GM20000 (cell line): Measurements from ENCODE around the gene TNS3.

ENCODE experiments used
- DNase-seq: peaks from one replicate; pipeline ENCODE4 v3.0.0; 2012; ENCODE audit warnings: low spot score
- CTCF ChIP-seq: IDR thresholded peaks from 2 replicates; pipeline ENCODE4 v1.5.1; 2012; ENCODE audit warnings: mild to moderate bottlenecking, control low read depth; ENCODE audit errors: extremely low read depth, missing control alignments

Gene TNS3

DNA sequence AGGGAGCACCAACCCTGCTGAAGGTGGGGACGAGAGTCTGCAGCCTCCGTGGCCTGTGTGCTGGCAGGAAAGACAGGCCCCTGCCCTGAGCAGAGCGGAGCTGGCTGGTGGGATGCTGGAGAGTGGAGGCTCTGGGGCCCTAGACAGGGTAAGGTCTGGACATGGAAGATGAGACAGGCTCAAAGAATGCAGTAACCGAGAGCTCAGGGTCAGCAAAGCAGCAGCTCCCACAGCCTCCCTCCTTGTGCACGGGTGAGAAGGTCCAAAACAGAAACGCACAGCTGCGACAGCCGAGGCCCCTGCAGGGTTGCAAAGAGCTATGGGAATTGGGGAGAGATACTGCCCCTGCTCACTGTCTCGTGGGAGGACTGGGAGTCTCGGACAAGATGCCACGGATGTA, 80.5 kb downstream of the TNS3 start:
- TF ChIP-seq CTCF, result no peak
- DNase-seq, result no peak

- no peak for TF ChIP-seq CTCF
- no peak for DNase-seq
Observed at GRCh38 chr7:47500103-47500563, 81.8 kb downstream of the TNS3 start.

DNA sequence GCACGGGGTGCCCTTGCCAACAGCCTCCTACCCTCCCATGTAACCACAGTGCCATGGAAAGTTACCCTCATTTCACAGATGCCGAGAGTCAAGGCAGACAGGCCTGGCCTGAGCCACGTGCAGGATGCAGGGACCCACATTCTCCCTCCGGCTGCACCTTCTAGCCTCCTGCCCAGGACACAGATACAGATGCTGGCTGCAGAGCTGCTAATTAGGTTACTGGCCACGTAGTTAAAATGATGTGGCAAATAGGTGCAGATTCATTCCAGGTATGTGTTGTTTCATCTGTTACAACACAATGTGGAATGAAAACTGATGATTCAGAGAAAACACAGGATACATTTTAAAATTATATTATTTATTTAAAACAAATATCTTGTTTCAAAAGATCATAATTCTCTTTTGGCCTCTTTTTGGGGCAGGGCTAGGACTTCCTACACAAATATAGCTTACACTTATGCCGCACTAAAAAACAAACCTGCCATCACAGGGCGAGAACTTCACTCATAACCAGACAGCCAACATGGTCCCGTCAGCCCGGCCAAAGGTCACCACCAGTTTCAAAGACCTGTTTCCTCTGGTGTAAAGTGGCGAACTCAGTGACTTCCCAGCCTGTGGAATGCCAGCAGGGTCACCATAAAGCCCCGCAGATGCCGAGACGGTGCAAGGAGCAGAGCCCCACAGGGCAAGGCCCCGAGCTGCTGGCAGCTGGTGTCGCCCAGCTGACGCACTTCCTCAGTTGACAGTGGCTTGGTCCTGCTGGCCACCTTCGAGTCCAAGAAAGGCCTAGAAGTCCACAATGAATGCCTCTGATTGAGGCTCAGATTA, 83.5 kb downstream of the TNS3 start:
- DNase-seq, result no peak
- TF ChIP-seq CTCF, result no peak

DNA sequence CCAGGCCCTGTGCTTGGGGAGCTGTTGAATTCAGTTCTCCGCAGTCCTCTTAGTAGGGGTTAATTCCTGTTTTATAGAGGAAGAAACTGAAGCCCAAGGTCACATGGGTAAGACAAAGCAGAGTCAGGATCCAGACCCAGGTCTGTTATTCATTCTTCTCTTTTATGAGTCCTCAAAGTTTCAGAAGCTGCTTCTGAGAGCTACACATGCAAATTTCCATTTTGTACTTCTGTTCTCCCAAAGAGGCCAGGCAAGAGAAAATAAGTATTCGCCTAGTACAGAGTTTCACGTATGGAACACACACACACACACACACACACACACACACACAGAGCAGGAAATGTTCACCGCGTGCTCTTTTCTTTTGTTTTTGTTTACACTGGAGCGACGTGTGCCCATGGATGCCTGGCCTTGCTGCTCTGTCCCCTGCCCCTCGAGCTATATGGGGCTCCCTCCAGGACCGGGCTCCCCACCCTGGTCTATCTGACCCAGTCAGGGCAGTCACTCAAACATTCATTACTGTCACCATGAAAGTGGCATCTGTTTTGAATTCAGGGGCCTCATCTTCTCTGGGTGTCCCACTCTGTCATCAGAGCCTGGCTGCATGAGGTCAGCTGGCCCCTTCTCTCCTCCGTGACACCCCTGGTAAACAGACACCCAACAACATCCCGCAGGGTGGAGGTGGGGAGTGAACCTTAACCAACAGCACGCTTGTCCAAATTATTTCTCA, 84.4 kb downstream of the TNS3 start:
- DNase-seq, result peak; percentile 62

GRCh38 chr7:47496666-47497065, 85.2 kb downstream of the TNS3 start:
- DNase-seq, result no peak
- TF ChIP-seq CTCF, result no peak

More for the DNA sequence above, 84.4 kb downstream of the TNS3 start:
- no peak for TF ChIP-seq CTCF

- no peak for TF ChIP-seq CTCF
- DNase-seq, result no peak
Observed at GRCh38 chr7:47496056-47496665, 85.8 kb downstream of the TNS3 start.
